Myometrial cell (primary cell): Measurements from ENCODE around the gene NBPF11. TPM values are rescaled to one million over a fixed set of nuclear protein-coding genes. Genes with fewer than 3 reads are reported as not detected.

Source experiments
- total RNA-seq: library from RNA; depleted of rRNA; stranded (reverse); fragments of >200 nt; gene quantifications from 2 replicates; pipeline ENCODE4 v1.2.3, GENCODE V29; 2015

Gene NBPF11
- total RNA-seq, result 1.4 and 1.7 TPM in 2 replicates

DNA sequence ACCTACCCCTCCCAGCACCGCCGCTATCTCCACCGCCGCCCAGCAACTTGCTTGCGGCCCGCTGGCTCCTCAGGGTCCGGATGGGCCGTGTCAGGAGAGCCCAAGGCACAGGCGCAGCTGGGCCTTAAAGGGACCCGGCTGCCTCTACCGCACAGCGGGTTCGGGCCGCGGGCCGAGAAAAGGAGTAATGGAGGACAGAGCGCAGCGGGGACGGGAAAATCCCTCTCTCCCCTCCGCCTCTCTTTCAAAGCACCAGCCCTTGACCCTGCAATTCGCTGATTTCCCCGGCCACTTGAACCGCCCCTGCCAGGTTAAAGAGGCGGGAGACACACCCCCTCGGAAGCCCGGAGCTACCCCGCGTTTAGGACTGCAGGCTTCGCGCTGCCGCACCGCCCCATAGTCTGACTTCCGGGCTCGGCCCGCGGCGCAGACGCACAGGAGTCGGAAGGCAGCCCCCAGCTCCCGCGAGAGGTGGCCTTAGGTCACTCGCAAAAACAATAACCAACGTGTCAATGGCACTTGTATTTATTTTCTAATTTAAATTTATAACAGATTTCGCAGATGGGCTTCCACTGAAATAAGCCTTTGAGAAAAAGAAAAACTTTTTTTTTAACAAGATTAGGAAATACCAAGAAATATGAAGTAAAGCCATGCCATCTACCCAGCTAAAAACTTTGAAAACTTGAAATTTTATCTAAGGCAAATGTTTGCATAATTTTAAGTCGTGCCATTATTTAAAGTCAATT is at the start of gene NBPF11:
Gene NBPF11 (minus strand): TSS at position 371 of the 746 bp plus-strand sequence. CDS start 25,278 bp downstream, outside the sequence.

Other genes starting within 250 kb of the NBPF11 start
- not detected in 2 replicates for gene GJA8, start 249.5 kb downstream of the NBPF11 start, total RNA-seq
- 11.5 and 23.4 TPM in 2 replicates for gene GPR89B, start 223.9 kb downstream of the NBPF11 start, total RNA-seq